ENCODE measurements around the gene TMEM150C.

DNA sequence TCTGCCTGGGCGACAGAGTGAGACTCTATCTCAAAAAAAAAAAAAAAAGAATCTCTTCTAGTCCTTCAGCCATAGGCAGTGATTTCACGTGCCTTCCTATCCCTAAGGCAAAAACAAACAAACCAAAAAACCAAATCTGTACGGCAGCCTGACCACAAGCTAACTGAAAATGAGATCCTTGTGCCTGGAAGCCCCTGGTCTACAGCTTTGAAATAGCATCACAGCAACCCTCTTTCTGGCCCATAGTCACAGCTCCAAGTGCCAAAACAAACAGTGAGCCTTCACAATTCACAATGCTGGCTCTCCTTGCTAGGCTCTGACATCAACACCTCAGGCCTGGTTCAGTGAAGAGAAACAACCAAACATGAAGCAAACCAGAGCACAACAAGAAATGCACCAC is 46.1 kb downstream of the TMEM150C start:
- TF ChIP-seq POLR2AphosphoS5 (IDR thresholded peaks at IDR 0.05; ENCODE audit: low read depth, low read length) (no peak), TCF7L2 (IDR thresholded peaks at IDR 0.05; ENCODE audit: low read depth, low read length) (no peak), CTCF (IDR thresholded peaks at IDR 0.05) (no peak), SIN3A (IDR thresholded peaks at IDR 0.05; ENCODE audit: borderline replicate concordance, insufficient read depth, low read depth, low read length) (no peak)
- TF ChIP-seq, protein P1, sequence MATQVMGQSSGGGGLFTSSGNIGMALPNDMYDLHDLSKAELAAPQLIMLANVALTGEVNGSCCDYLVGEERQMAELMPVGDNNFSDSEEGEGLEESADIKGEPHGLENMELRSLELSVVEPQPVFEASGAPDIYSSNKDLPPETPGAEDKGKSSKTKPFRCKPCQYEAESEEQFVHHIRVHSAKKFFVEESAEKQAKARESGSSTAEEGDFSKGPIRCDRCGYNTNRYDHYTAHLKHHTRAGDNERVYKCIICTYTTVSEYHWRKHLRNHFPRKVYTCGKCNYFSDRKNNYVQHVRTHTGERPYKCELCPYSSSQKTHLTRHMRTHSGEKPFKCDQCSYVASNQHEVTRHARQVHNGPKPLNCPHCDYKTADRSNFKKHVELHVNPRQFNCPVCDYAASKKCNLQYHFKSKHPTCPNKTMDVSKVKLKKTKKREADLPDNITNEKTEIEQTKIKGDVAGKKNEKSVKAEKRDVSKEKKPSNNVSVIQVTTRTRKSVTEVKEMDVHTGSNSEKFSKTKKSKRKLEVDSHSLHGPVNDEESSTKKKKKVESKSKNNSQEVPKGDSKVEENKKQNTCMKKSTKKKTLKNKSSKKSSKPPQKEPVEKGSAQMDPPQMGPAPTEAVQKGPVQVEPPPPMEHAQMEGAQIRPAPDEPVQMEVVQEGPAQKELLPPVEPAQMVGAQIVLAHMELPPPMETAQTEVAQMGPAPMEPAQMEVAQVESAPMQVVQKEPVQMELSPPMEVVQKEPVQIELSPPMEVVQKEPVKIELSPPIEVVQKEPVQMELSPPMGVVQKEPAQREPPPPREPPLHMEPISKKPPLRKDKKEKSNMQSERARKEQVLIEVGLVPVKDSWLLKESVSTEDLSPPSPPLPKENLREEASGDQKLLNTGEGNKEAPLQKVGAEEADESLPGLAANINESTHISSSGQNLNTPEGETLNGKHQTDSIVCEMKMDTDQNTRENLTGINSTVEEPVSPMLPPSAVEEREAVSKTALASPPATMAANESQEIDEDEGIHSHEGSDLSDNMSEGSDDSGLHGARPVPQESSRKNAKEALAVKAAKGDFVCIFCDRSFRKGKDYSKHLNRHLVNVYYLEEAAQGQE (IDR thresholded peaks at IDR 0.05; ENCODE audit: insufficient read depth in 1 of 2, low read depth in 2 of 2, low read length in 1 of 2), result no peak
